Measurements from ENCODE around the gene AP1S1. TPM values are rescaled to one million over a fixed set of nuclear protein-coding genes. Genes with fewer than 3 reads are reported as not detected.

Gene AP1S1
- total and polyA plus RNA-seq, 2 of the 13 experiments (the other 11 are each of a cell fraction or from before 2014, with no cell fraction given): 57.5 to 68.1 TPM

DNA sequence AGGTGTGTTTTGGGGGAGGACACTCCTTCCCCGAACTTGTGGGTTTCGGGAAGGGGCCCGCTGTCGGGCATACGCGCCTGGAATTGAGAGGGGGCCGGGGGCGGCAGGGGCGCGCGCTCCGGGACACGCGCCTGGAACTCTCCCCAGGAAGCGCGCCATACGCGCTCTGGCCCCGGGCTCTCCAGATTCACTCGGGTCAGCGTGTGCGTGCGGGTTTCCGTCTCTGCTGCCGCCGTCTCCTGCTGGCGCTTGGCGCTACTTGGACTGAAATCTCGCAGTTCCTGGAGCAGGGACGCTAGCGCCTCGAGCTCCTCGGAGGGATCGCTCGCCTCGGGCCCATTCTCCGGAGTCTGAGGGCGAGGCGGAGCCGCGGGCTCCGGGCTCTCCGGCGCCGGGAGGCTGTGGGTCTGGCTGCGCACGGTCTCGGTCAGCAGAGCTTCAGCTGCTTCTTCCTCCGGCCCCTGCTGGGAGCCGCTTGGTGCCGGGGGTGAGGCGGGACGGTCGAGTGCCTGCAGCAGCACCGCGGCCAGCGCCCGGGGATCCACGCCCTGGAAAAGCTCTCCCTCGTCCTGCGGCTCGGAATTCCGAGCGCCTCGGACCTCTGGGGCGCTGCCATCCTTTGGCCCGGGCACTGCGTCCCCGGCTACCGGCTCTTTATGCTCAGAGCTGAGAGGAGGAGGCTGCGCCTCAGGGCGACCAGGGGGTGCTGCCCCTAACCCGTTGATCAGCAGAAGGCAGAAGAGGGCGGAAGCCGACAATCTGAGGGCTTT is 10.0 kb downstream of the AP1S1 start (continued):
- TF ChIP-seq ZNF687 (CRISPR knock-in tag; IDR thresholded peaks at IDR 0.05) (peak; percentile 11; the same call in 1 of the 2 replicates), SKI (IDR thresholded peaks at IDR 0.05; ENCODE audit: partially characterized antibody) (no peak), SALL1 (CRISPR knock-in tag; IDR thresholded peaks at IDR 0.05) (peak; percentile 33; the same call in 1 of the 2 replicates), THYN1 (CRISPR knock-in tag; IDR thresholded peaks at IDR 0.05; ENCODE audit: borderline replicate concordance, low read depth) (no peak), HCFC1 (IDR thresholded peaks at IDR 0.05; ENCODE audit: low read depth, low read length) (no peak), SAP130 (CRISPR knock-in tag; IDR thresholded peaks at IDR 0.05; ENCODE audit: low read depth) (peak; percentile 52; the same call in 1 of the 2 replicates)

Data from HepG2 (cell line).